ENCODE data around the gene FAM234A.

GRCh38 chr16:189604-190186 is 44.9 kb upstream of the FAM234A start:
- TF ChIP-seq, protein P1, sequence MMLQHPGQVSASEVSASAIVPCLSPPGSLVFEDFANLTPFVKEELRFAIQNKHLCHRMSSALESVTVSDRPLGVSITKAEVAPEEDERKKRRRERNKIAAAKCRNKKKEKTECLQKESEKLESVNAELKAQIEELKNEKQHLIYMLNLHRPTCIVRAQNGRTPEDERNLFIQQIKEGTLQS (IDR thresholded peaks at IDR 0.05) = no peak
- TF ChIP-seq CTCF (IDR thresholded peaks at IDR 0.05; ENCODE audit: low read depth, low read length, missing input control) = no peak
- no peak for TF ChIP-seq GABPA (IDR thresholded peaks at IDR 0.05 in 1 of 2, conservative IDR thresholded peaks at IDR 0.05 in 1 of 2)
- TF ChIP-seq REST (IDR thresholded peaks at IDR 0.05) = no peak
- no peak for TF ChIP-seq JUND (IDR thresholded peaks at IDR 0.05)
- TF ChIP-seq, protein P2, sequence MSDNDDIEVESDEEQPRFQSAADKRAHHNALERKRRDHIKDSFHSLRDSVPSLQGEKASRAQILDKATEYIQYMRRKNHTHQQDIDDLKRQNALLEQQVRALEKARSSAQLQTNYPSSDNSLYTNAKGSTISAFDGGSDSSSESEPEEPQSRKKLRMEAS (IDR thresholded peaks at IDR 0.05) = no peak
- no peak for TF ChIP-seq RAD21 (IDR thresholded peaks at IDR 0.05)
- TF ChIP-seq HNF4A (conservative IDR thresholded peaks at IDR 0.05) = no peak
- TF ChIP-seq, protein P3, sequence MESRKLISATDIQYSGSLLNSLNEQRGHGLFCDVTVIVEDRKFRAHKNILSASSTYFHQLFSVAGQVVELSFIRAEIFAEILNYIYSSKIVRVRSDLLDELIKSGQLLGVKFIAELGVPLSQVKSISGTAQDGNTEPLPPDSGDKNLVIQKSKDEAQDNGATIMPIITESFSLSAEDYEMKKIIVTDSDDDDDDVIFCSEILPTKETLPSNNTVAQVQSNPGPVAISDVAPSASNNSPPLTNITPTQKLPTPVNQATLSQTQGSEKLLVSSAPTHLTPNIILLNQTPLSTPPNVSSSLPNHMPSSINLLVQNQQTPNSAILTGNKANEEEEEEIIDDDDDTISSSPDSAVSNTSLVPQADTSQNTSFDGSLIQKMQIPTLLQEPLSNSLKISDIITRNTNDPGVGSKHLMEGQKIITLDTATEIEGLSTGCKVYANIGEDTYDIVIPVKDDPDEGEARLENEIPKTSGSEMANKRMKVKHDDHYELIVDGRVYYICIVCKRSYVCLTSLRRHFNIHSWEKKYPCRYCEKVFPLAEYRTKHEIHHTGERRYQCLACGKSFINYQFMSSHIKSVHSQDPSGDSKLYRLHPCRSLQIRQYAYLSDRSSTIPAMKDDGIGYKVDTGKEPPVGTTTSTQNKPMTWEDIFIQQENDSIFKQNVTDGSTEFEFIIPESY (IDR thresholded peaks at IDR 0.05) = no peak
- TF ChIP-seq EGR1 (IDR thresholded peaks at IDR 0.05; ENCODE audit: low read depth in 2 of 2) = no peak
- TF ChIP-seq FOXA1 (IDR thresholded peaks at IDR 0.05) = no peak
- TF ChIP-seq YY1 (IDR thresholded peaks at IDR 0.05) = no peak
- TF ChIP-seq TAF1 (conservative IDR thresholded peaks at IDR 0.05) = no peak

All from liver (tissue), 3 donors.